ENCODE measurements around the gene ARHGAP15.

DNA sequence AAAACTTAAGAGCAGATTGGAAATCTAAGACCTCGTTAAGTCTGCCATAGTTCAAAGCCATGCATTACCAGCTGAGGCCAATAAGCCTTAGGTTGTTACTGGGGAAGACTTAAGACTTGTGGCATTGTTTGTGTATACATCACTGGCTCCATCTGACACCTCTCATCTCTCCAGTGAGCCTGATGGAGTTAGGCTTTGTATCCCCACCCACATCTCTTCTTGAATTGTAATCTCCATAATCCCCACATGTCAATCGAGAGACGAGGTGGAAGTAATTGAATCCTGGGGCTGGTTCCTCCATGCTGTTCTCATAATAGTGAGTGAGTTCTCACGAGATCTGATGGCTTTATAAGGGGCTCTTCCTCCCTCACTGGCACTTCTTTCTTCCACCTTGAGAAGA is 404.6 kb downstream of the ARHGAP15 start:
- TF ChIP-seq, protein P1, sequence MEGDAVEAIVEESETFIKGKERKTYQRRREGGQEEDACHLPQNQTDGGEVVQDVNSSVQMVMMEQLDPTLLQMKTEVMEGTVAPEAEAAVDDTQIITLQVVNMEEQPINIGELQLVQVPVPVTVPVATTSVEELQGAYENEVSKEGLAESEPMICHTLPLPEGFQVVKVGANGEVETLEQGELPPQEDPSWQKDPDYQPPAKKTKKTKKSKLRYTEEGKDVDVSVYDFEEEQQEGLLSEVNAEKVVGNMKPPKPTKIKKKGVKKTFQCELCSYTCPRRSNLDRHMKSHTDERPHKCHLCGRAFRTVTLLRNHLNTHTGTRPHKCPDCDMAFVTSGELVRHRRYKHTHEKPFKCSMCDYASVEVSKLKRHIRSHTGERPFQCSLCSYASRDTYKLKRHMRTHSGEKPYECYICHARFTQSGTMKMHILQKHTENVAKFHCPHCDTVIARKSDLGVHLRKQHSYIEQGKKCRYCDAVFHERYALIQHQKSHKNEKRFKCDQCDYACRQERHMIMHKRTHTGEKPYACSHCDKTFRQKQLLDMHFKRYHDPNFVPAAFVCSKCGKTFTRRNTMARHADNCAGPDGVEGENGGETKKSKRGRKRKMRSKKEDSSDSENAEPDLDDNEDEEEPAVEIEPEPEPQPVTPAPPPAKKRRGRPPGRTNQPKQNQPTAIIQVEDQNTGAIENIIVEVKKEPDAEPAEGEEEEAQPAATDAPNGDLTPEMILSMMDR (IDR thresholded peaks at IDR 0.05): no peak
- TF ChIP-seq ZFX (IDR thresholded peaks at IDR 0.05; ENCODE audit: borderline replicate concordance): no peak

Measured in 22Rv1 (cell line).